Skeletal muscle satellite cell (primary cell): ENCODE measurements around the gene SPATA31A6. TPM values are rescaled to one million over a fixed set of nuclear protein-coding genes. Genes with fewer than 3 reads are reported as not detected.
"Not testable (repeated sequence)": the region's sequence is repeated elsewhere in the genome, so short reads cannot be mapped to it uniquely, and the experiment has no call there.

ENCODE experiments used
- H3K27me3 ChIP-seq: 2 replicates; pipeline ENCODE4 v1.7.0; 2013; ENCODE audit warnings: low read length; ENCODE audit not compliant: control insufficient read depth, insufficient read depth
- H3K36me3 ChIP-seq: 2 replicates; pipeline ENCODE4 v1.7.0; 2013; ENCODE audit warnings: mild to moderate bottlenecking, control low read depth, low read length; ENCODE audit not compliant: insufficient read depth
- H3K4me1 ChIP-seq: 2 replicates; pipeline ENCODE4 v1.7.0; 2013; ENCODE audit warnings: low read length; ENCODE audit not compliant: control insufficient read depth, insufficient read depth
- H3K4me2 ChIP-seq: 2 replicates; pipeline ENCODE4 v1.7.0; 2013; ENCODE audit warnings: mild to moderate bottlenecking, low read length
- H3K4me3 ChIP-seq: 2 replicates; pipeline ENCODE4 v1.7.0; 2013; ENCODE audit warnings: low read length
- H3K9ac ChIP-seq: 2 replicates; pipeline ENCODE4 v1.7.0; 2013; ENCODE audit warnings: mild to moderate bottlenecking, low read depth, low read length, moderate library complexity
- H3K9me3 ChIP-seq: replicated peaks from 2 replicates; pipeline ENCODE4 v1.7.0; 2013; ENCODE audit warnings: mild to moderate bottlenecking, control low read depth, low read length
- total RNA-seq: library from RNA; depleted of rRNA; stranded (reverse); fragments of >200 nt; gene quantifications from 2 replicates; pipeline ENCODE4 v1.2.3, GENCODE V29; 2012; rRNA removed

Gene SPATA31A6
- total RNA-seq = under 0.01 TPM in 1 of 2 replicates, not detected in the other

DNA sequence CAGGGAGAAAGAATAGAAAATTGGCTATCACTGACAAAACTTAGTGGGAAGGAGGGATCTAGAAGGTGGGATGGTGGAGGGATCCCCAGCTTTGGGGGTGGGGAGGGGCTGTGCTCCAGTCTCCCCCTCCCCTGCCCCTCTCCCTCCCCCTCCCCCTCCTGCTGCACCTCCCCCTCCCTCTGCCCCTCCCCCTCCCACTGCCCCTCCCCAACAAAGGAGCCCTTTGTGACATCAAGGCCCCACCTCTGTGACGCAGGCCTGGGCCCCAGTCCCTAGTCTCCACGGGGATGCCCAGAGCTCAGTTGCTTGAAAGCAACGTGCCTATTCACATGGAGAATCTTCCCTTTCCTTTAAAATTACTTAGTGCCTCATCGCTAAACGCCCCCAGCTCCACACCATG lies at the start of gene SPATA31A6:
SPATA31A6 (plus strand) TSS at position 301 of the 400 bp plus-strand sequence; CDS start at position 330, 29 bp downstream.
- H3K27me3 ChIP-seq, H3K4me1 ChIP-seq, H3K36me3 ChIP-seq, H3K9me3 ChIP-seq, H3K4me2 ChIP-seq, H3K4me3 ChIP-seq, H3K9ac ChIP-seq: not testable (repeated sequence)

- not testable (repeated sequence) for H3K36me3 ChIP-seq, H3K9ac ChIP-seq, H3K9me3 ChIP-seq, H3K4me3 ChIP-seq, H3K27me3 ChIP-seq, H3K4me2 ChIP-seq, H3K4me1 ChIP-seq
These were observed 23.2 kb upstream of the SPATA31A6 start for GRCh38 chr9:42160299-42160698.

DNA sequence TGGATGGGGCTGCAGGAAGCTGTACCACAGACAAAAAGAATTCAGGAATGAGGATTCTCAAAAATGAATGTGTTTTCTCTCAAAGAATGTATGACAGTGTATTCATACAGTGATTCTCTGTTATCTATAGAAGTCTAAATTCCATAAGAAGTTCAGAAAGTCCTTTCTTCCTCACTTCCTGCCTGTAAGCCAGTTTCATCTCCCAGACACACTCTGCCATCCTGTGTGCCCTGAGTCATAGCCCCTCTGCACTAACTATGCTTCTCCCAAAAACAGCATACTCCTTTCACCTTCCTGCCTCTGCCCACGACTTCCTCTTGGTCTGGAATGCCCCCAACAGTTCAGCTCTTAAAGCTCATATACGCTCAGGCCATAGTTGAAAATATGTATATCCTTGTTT lies 36.4 kb downstream of the SPATA31A6 start:
- H3K4me1 ChIP-seq, H3K4me2 ChIP-seq, H3K9ac ChIP-seq, H3K36me3 ChIP-seq, H3K4me3 ChIP-seq, H3K9me3 ChIP-seq, H3K27me3 ChIP-seq: not testable (repeated sequence)

GRCh38 chr9:42223230-42223629 lies 39.8 kb downstream of the SPATA31A6 start:
- H3K4me3 ChIP-seq, H3K9ac ChIP-seq, H3K4me2 ChIP-seq, H3K4me1 ChIP-seq, H3K36me3 ChIP-seq, H3K9me3 ChIP-seq, H3K27me3 ChIP-seq: not testable (repeated sequence)

DNA sequence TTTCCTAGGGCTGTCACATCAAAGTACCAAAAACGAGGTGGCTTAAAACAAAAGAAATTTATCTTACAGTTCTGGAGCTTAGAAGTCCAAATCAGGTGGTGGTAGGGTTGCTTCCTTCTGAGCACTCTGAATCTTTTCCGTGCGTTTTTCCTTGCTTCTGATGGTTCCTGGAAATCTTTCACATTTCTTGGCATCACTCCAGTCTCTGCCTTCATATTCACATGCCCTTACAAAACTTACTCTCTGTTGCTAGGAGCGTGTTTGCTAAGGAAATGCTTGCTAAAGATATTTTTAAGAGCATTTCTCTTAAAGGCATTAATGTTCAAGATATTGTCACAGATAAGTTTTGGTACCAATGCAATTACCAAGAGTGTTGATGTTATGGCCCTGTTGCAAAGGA lies 49.6 kb downstream of the SPATA31A6 start:
- not testable (repeated sequence) for H3K4me2 ChIP-seq, H3K9me3 ChIP-seq, H3K4me1 ChIP-seq, H3K36me3 ChIP-seq, H3K4me3 ChIP-seq, H3K9ac ChIP-seq, H3K27me3 ChIP-seq

DNA sequence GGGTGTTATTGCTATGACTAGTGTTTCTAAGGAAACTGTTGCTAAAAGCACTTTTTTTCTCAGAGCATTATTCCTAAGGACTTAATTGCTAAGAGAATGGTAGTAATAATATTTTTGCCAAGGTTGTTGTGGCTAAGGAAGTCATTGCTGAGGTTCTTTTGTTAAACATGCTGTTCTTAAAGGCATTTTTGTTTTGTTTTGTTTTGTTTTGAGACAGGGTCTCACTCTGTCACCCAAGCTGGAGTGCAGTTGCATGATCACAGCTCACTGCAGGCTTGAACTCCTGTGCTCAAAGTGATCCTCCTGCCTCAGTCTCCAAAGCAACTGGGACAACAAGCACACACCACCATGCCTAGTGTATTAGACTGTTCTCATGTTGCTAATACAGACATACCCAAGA lies 51.2 kb downstream of the SPATA31A6 start:
- not testable (repeated sequence) for H3K4me2 ChIP-seq, H3K4me1 ChIP-seq, H3K4me3 ChIP-seq, H3K36me3 ChIP-seq, H3K9ac ChIP-seq, H3K27me3 ChIP-seq, H3K9me3 ChIP-seq

DNA sequence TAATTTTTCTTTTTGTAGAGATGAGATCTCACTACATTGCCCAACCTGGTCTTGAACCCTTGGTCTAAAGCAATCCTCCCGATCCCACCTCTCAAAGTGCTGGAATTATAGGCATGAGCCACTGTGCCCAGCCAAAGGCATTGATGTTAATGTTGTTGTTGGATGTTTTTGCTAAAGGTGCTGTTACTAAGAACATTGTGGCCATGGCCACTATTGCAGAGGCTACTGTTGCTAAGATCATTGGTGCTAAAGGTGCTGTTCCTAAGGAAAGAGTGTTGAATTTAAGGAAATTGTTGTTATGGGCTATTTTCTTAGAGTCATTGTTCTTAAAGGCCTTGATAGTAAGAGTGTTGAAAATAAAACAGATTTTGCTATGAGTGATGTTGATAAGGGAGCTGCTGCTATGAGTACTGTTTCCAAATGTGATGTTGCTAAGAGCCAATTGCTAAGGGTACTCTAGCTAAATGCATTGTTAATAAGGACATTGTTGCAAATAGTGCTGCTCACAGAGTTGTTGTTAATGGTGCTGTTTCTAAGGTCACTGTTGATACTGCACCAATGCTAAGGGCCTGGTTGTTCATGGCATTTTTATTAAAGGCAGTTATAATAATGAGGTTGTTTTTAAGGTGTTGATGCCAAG lies 52.0 kb downstream of the SPATA31A6 start:
- H3K27me3 ChIP-seq, H3K9ac ChIP-seq, H3K9me3 ChIP-seq, H3K4me3 ChIP-seq, H3K4me1 ChIP-seq, H3K4me2 ChIP-seq, H3K36me3 ChIP-seq: not testable (repeated sequence)

GRCh38 chr9:42236097-42236496 lies 52.6 kb downstream of the SPATA31A6 start:
- not testable (repeated sequence) for H3K9ac ChIP-seq, H3K4me3 ChIP-seq, H3K4me2 ChIP-seq, H3K36me3 ChIP-seq, H3K9me3 ChIP-seq, H3K4me1 ChIP-seq, H3K27me3 ChIP-seq

DNA sequence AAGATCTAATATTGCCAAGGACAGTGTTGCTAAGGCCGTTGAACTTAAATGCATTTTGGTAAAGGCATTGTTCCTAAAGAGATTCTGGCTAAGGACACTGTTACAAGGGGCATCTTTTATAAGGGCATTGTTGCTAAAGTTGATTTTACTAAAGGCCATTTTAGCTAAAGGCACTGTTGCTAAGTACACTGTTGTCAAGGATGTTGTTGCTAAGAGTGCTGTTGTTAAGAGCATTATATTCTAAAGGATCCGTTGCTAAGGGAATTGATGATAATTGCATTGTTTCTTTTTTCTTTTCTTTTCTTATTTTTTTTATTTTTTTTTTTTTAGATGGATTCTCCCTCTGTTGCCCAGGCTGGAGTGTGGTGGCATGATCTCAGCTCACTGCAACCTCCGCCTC lies 53.9 kb downstream of the SPATA31A6 start:
- not testable (repeated sequence) for H3K4me1 ChIP-seq, H3K4me2 ChIP-seq, H3K36me3 ChIP-seq, H3K9ac ChIP-seq, H3K4me3 ChIP-seq, H3K9me3 ChIP-seq, H3K27me3 ChIP-seq

DNA sequence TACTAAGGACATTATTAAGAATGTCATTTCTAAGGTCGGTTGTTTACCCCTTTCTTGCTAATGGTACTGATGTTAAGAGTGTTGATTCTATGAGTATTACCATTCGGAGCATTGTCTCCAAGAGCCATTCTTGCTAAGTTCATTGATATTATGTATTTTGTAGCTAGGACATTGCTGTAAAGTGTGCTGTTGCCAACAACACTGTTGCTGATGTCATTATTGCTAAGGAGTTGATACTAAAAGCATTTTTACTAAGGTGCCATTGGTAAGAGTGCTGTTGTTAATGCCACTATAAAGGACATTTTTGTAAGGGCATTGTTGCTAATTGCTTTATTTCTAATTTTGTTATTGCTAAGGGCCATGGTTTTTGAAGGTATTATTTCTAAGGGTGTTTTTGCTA lies 55.4 kb downstream of the SPATA31A6 start:
- H3K27me3 ChIP-seq, H3K9ac ChIP-seq, H3K4me3 ChIP-seq, H3K4me1 ChIP-seq, H3K4me2 ChIP-seq, H3K36me3 ChIP-seq, H3K9me3 ChIP-seq: not testable (repeated sequence)
